Spleen (tissue), 7 donors: ENCODE data around the gene CYBRD1.

Source experiments
- CTCF ChIP-seq, 11 experiments: fragments of 200-600 bp in 7 of 11; fragments of 450-650 bp in 4 of 11; sonication (generic) in 4 of 11; IDR thresholded peaks in 8 of 11; conservative IDR thresholded peaks in 3 of 11; 1 replicate in 7 of 11; 2 replicates in 4 of 11; pipeline versions ENCODE4 v1.4.0 to v1.8.0; 2016 to 2021; ENCODE audit warnings: antibody characterized with exemption in 11 of 11, inconsistent platforms in 4 of 11, mild to moderate bottlenecking in 1 of 11
- POLR2AphosphoS5 ChIP-seq, 3 donors: sonication (generic); formaldehyde crosslinking; IDR thresholded peaks; one replicate each; pipeline ENCODE4 v1.5.1; 2017; ENCODE audit warnings: antibody characterized with exemption in 3 of 3
- donor health status: DM: no; HTN: no; CAD: no; lungs with moderate emphysema.
- donor health status: DM: no; HTN: no; CAD: no.
- donor health status: DM: no; HTN: no; CAD: no.

- TF ChIP-seq CTCF (IDR thresholded peaks at IDR 0.05 in 8 of 11, conservative IDR thresholded peaks at IDR 0.05 in 3 of 11) (no peak), POLR2AphosphoS5 (IDR thresholded peaks at IDR 0.05) (no peak)
Measured at GRCh38 chr2:171491292-171491691, 31.0 kb upstream of the CYBRD1 start.
